Bronchial epithelial cell (primary cell): ENCODE measurements around the gene USP19. TPM values are rescaled to one million over a fixed set of nuclear protein-coding genes. Genes with fewer than 3 reads are reported as not detected.

ENCODE experiments used
- DNase-seq: peaks from one replicate; pipeline ENCODE4 v3.0.0-alpha.2; 2010; ENCODE audit warnings: low read depth
- FAIRE-seq: peaks from 2 replicates; lab custom pipeline; 2011; peaks lifted over from hg19 to GRCh38; lab: Jason Lieb, UNC
- H3K27me3 ChIP-seq: 2 replicates; pipeline ENCODE4 v1.5.1; 2011; ENCODE audit warnings: low read length; ENCODE audit not compliant: control insufficient read depth, insufficient read depth
- H3K36me3 ChIP-seq: 2 replicates; pipeline ENCODE4 v1.5.1; 2011; ENCODE audit warnings: low read length; ENCODE audit not compliant: control insufficient read depth, insufficient read depth
- H3K4me3 ChIP-seq: 2 replicates; pipeline ENCODE4 v1.5.1; 2011; ENCODE audit warnings: mild to moderate bottlenecking, low read depth, low read length, control low read depth
- CTCF ChIP-seq: IDR thresholded peaks from 2 replicates; pipeline ENCODE4 v1.5.1; 2011; ENCODE audit warnings: mild to moderate bottlenecking, moderate library complexity, low read length, control low read depth, inconsistent platforms; ENCODE audit not compliant: insufficient read depth, severe bottlenecking
- total RNA-seq: library from RNA; depleted of rRNA; stranded (reverse); fragments of >200 nt; gene quantifications from 2 replicates; pipeline ENCODE4 v1.2.1, GENCODE V29; 2014

USP19 gene
- total RNA-seq, 1 donor from 2014 or later = 39.5 TPM

- Histone ChIP-seq H3K36me3 (peaks cover 62% of the 10 kb centered on the region), H3K4me3 (no peak overlapping the region), H3K27me3 (no peaks in the 10 kb centered on the region)
- DNase-seq (no peak), FAIRE-seq (no peak)
- TF ChIP-seq CTCF = no peak
Measured at GRCh38 chr3:49112262-49112661, 8.4 kb downstream of the USP19 start.

- H3K27me3 ChIP-seq = no peaks in the 10 kb centered on the region
- no peak for FAIRE-seq
- H3K36me3 ChIP-seq = peaks cover 54% of the 10 kb centered on the region
- no peak overlapping the region for H3K4me3 ChIP-seq
- no peak for DNase-seq
- no peak for TF ChIP-seq CTCF
Measured at GRCh38 chr3:49111347-49111746, 9.3 kb downstream of the USP19 start.

GRCh38 chr3:49110780-49111179 lies 9.8 kb downstream of the USP19 start:
- Histone ChIP-seq H3K27me3 (no peaks in the 10 kb centered on the region), H3K4me3 (no peak overlapping the region), H3K36me3 (peaks cover 49% of the 10 kb centered on the region)
- no peak for FAIRE-seq
- no peak for DNase-seq
- no peak for TF ChIP-seq CTCF

GRCh38 chr3:49108346-49108745 lies 12.3 kb downstream of the USP19 start:
- Histone ChIP-seq H3K4me3 (no peak overlapping the region), H3K27me3 (no peaks in the 10 kb centered on the region), H3K36me3 (peaks cover 29% of the 10 kb centered on the region)
- no peak for FAIRE-seq
- no peak for DNase-seq
- no peak for TF ChIP-seq CTCF

GRCh38 chr3:49104427-49105291 lies 16.0 kb downstream of the USP19 start, which contains the start of gene QARS1:
Gene QARS1, minus strand, starts transcription at chr3:49104757. Its CDS starts 24 bp downstream, at chr3:49104733.
- DNase-seq (peak; percentile 83), FAIRE-seq (no peak)
- no peaks in the 10 kb centered on the region for H3K27me3 ChIP-seq
- H3K4me3 ChIP-seq = peak within 1 kb of the TSS; percentile 71
- H3K36me3 ChIP-seq = peaks cover 26% of the 10 kb centered on the region
- TF ChIP-seq CTCF = no peak
